Stimulated activated CD4-positive, alpha-beta T cell treated with anti-CD3 and anti-CD28 coated beads, Interleukin-1b, Interleukin-23, amount 100 ng/mL, for 1 hour (primary cell): ENCODE data around the gene LAMC3.

ENCODE experiments used
- DNase-seq, 2 donors: peaks; one replicate each; pipeline ENCODE4 v3.0.0-alpha.2; 2020; ENCODE audit warnings: low read depth in 2 of 2

Gene LAMC3

DNA sequence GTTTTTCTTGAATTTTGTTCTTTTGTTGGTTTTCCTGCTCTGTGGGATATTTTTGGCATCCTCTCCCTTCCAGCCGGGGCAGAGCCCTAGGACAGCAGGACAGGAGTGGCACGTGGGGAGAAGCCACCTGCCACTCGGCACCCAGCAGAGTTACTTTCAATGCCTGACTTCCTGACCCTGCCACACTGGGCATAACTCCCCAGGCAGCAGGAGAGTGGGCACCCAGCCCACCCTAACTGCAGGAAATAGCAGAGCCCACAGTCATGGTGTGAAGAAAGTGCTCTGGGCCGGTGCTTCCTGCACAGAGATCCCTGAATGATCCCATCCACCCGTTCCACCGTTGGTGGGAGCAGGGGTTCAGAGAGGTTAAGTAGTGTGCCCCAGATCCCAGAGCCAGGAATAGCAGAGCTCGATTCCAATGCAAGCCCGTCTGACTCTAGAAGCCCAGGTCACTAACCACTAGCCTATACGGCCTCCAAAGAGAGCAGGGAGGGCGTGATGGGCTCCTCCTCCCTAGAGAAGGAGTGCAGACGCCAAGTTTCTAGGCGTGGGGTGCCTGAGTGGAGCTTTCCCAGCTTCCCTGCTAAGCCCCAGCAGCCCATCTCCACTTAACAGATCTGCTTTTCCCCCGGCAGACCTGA is 108.3 kb downstream of the LAMC3 start:
- DNase-seq, result no peak

DNA sequence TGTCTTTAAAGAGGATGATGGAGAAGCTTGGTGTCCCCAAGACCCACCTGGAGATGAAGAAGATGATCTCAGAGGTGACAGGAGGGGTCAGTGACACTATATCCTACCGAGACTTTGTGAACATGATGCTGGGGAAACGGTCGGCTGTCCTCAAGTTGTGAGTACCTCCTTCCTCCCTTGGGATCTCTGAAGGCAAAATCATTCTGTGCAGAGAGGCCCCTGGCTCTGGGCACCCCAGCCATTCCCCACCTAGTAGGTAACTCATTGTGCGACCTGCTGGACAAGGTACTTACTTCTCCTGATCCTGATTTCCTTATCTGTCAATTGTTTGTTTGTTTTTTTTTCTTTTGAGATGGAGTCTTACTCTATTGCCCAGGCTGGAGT is 108.8 kb downstream of the LAMC3 start:
- no peak for DNase-seq

DNA sequence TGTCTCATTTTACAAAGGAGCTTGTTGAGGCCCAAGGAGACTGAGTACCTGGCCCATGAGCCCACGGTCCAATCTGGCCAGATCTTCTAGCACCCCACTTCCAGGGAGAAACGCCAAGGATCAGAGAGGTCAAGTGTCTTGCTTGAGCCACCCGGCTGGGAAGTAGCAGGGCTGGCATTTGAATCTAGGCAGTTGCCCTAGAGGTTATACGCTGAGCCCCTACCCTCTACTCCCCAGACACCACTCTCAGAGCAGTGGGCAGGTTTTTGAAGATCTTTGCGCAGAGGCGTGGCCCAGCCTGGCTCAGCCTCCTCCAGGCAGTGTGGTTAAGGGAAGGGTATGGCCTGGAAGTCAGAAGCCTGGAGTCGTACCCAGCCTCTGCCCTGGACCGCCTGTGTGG is 110.6 kb downstream of the LAMC3 start:
- no peak for DNase-seq

DNA sequence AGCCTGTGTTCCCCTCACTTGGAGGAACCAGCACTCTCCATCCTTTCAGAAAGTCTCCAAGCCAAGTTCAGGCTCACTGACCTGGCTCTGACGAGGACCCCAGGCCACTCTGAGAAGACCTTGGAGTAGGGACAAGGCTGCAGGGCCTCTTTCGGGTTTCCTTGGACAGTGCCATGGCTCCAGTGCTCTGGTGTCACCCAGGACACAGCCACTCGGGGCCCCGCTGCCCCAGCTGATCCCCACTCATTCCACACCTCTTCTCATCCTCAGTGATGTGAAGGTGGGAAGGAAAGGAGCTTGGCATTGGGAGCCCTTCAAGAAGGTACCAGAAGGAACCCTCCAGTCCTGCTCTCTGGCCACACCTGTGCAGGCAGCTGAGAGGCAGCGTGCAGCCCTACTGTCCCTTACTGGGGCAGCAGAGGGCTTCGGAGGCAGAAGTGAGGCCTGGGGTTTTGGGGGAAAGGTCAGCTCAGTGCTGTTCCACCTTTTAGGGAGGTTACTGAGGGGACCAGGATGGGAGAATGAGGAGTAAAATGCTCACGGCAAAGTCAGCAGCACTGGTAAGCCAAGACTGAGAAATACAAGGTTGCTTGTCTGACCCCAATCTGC is 111.8 kb downstream of the LAMC3 start:
- DNase-seq, result no peak

DNA sequence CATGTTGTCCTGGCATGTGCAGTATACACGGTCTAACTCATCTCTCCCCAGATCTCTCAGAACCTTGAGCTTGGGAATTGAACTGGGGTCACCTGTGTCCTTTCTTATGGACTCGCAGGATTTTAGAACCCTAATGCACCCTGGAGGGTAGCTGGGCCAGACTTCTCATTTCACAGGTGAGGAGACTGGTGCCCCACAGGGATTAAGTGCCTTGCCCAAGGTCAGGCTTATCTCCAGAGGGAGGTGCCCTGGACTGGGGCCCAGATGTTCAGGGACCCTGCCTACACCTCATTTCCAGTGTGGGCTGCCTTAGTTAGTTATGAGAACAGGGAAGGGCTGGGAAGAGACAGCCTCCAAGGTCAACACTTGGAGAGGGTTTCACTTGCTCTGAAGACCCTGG is 112.4 kb downstream of the LAMC3 start:
- no peak for DNase-seq

DNA sequence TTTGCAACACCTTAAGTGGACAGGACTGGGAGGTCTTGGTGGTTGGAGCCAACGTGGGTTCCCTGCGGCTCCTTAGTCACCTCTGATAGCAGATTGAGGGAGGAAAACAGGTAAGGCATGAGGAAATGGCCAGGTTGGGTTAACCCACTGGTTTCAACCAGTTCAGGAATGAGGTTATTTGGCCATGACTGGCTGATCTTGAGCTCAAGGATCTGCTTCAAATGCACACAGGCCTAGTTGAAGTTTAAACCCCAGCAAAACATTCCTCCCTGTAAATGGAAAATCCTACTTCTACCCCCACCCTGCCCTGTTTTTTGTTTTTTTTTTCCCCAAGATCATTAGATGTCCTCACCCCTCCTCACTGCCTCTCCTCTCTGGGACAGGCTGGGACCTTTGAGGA is 113.2 kb downstream of the LAMC3 start:
- DNase-seq, result no peak

DNA sequence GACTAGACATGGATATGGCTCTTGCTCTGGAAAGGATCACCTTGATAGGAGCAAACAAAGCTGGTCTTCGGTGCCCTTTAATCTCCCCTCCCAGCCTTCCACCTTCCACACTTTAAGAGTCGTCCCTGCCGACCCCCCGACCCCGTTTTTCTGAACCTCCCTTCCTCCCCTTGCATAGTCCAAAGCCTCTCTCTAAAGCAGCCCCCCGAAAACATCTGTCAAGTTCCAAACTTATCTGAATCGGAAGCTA is 116.0 kb downstream of the LAMC3 start:
- no peak for DNase-seq

DNA sequence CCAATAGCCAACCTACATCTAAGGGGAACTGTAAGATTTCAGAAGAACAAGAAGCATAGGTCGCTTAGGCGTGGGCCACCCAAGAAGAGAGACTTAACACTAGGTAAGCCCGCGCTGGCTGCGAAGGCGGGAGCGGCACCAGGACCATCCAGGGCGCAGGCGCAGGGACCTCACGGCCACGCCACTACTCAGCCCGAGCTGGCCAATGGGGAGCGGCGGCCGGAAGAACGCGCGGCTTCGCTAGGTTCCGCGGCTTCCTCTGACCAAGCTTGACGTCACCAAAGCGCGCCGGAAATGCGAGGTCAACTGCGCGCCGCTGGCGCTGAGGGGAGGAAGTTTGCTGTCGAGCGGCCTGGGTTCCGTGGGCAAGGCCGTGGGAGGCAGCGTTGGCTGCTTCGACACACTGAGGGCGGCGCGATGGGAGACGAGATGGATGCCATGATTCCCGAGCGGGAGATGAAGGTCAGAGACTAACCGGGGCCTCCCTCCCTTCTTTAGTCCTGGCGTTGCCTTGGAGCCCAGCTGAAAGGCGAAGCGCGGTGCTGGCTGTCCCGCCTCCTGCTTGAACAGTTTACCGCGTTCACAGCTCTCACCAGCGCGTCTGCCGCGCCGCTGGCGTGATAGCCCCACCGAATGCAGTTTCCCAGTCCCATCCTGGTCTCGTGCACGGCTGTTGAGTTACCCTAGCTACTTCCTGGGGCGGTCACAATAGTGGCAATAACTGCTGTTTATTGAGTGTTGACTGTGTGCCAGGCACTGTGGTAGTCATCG is 116.5 kb downstream of the LAMC3 start, which contains the start of gene NUP214:
NUP214 (plus strand) TSS at position 299 of the 771 bp plus-strand sequence; CDS start at position 418, 119 bp downstream.
- peak; percentile 94 to 100 for DNase-seq

DNA sequence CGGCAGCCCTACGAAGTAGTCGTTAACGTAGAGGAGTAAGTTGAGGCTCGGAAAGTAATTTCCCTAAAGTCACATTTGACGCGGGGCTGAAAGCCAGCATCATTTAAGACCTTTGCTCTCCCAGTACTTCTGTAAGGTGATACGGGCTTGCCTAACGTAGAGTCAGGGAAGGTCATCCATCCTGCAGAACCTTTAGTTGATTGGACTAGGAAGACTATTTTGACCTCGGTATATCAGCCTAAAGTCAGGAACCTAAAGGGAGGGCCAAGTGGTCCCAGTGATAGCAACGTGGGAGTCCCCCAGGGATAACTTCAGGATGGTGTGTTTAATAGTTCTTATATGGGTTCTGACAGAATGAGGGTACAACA is 117.1 kb downstream of the LAMC3 start:
- DNase-seq, result no peak

DNA sequence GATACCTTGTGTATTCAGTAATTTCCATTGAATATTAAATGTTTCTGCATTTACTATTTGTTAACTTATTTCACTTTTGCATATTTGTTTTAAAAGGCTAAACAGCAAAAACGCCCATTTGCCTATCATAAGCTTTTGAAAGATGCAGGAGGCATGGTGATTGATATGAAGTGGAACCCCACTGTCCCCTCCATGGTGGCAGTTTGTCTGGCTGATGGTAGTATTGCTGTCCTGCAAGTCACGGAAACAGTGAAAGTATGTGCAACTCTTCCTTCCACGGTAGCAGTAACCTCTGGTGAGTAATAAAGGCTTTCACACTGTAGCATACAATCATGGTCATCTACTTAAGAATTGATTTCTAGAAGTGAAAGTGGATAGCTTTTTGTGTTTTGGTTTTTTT is 120.2 kb downstream of the LAMC3 start:
- no peak for DNase-seq

DNA sequence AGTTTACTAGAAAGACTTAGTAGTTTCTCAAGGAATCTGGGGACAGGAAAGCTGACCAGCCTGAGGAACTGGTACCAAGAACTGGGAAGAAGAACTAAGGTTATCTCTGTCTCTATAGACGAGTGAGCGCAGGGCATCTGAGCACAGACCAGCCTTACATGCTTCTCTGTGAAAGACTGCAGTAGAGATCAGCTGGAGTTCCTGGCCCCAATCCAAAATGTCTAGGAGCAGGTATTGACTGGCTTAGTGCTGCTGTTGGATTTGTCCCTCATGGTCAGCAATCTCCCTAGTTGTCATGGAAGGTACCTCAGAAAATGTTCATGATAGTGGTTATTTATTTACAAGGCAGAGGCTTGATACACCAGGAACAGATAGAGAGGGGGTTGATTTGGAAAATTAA is 129.7 kb downstream of the LAMC3 start:
- no peak for DNase-seq

DNA sequence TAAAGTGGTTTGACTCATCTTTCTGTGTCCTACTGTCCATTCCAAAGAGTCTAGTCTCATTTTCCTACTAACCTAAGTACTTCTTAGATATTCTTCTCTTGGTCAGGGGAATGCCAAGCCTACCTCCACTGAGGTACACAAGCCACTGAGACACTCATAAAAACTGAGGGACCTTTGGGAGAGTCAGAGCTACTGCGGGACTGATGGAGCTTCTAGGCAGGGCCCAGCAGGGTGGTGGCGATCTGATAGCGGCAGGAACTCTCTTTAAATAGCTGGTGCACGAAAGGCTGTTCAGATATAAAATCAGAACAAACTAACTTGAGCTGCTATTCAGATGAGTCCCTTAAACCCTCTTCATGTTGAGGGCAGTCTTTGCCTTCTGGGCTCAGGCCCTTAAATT is 131.1 kb downstream of the LAMC3 start:
- DNase-seq, result no peak

DNA sequence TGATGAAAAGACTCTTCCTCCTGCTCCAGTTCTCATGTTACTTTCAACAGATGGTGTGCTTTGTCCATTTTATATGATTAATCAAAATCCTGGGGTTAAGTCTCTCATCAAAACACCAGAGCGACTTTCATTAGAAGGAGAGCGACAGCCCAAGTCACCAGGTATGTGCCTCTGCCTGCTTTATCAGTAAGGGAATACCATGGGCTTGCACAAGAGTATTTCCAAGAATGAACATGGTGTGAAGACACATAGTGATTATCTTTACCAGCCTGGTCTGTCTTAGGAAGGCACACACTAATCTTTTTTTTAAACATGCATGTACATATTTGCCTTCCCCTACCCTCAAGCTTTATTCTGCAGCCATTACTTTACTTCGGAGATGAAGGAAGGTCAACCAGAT is 131.6 kb downstream of the LAMC3 start:
- no peak for DNase-seq

DNA sequence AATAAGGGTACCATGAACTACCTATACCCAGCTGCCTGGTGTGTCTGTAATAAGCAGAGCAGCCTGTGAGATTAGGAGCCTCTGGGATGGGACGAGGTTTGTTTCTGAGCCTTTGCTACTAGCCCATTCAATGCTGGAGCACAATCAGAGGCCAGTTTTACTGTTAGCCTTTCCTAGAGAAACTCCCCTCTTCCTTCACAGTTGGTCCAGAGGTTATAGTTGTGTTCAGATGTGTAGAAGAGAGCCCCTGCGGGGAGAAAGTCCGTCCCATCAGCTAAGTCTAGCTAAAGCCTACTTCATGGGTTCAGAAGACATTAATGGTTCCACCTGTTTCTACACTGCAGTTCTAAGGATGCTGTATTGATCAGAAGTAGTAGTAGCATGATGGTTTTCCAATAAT is 133.2 kb downstream of the LAMC3 start:
- no peak for DNase-seq
